Esophagus muscularis mucosa (tissue), 3 donors: ENCODE data around the gene XYLT1.
A peak's percentile ranks its signal among the peaks of the same experiment; 100 is the strongest.

Experiments
- CTCF ChIP-seq, 3 experiments: fragments of 200-600 bp in 2 of 3; fragments of 450-650 bp in 1 of 3; sonication (generic) in 2 of 3; IDR thresholded peaks; one replicate each; pipeline ENCODE4 v1.5.1; 2017 to 2019; ENCODE audit warnings: antibody characterized with exemption in 3 of 3, mild to moderate bottlenecking in 2 of 3, moderate library complexity in 1 of 3
- POLR2A ChIP-seq: fragments of 450-650 bp; IDR thresholded peaks from one replicate; pipeline ENCODE4 v1.6.1; 2017; ENCODE audit warnings: antibody characterized with exemption, moderate library complexity, mild to moderate bottlenecking, low read depth
- POLR2AphosphoS5 ChIP-seq, 2 donors: sonication (generic); formaldehyde crosslinking; IDR thresholded peaks; one replicate each; pipeline ENCODE4 v1.6.1; 2017; ENCODE audit warnings: antibody characterized with exemption in 2 of 2

GRCh38 chr16:17432901-17433576 lies 37.7 kb downstream of the XYLT1 start:
- no peak for TF ChIP-seq CTCF (IDR thresholded peaks at IDR 0.05)
- TF ChIP-seq POLR2A: no peak
- TF ChIP-seq POLR2AphosphoS5 (IDR thresholded peaks at IDR 0.05): peak in 1 of 2 donors; percentile 33
